Central memory CD4-positive, alpha-beta T cell (primary cell): ENCODE measurements around the gene AUP1.

Experiments
- DNase-seq: peaks from one replicate; pipeline ENCODE4 v3.0.0; 2022

Gene AUP1

DNA sequence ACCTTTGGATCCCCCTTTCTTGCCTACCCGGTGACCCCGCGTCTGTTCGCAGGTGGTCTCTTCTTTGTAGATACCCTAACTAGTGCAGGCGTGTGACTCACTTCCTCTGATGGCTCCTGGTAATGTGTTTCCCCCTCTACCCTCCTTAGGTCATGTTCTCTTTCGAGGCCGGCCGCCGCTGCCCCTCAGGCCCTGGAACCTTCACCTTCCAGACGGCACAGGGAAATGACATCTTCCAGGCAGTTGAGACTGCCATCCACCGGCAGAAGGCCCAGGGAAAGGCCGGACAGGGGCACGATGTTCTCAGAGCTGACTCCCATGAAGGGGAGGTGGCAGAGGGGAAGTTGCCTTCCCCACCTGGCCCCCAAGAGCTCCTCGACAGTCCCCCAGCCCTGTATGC is 26.7 kb upstream of the AUP1 start:
- no peak for DNase-seq

- DNase-seq, result no peak
These were observed 26.2 kb upstream of the AUP1 start for GRCh38 chr2:74555610-74556103.

DNA sequence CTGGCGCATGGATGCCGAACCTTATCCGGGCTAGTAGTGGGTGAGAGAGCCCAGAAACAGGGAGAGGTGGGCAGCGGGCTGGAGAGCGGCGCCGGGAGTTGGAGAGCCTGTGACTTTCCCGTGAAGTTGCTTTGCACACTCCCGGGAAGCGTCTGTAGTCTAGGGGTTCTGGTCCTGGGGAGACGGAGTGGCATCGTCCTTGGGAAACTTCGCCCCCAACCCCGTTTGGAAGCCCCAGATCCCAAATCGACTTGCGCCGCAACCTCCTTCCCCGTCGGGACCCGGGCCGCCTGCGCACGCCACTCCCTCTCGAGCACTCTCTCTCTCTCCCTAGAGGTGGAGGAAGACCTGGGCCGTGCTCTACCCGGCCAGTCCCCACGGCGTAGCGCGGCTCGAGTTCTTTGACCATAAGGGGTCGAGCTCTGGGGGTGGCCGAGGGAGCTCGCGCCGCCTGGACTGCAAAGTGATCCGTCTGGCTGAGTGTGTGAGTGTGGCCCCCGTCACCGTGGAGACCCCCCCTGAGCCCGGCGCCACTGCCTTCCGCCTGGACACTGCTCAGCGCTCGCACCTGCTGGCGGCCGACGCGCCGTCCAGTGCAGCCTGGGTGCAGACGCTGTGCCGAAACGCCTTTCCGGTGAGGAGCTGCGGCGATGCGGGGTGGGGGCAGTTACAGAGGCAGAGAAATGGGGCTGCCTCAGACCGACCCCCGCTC is 25.5 kb upstream of the AUP1 start:
- DNase-seq, result peak; percentile 38

GRCh38 chr2:74553892-74554819 is 24.6 kb upstream of the AUP1 start, which contains the start of the genes DOK1 and LOXL3:
Gene DOK1 (plus strand): TSS chr2:74554720. CDS start chr2:74554755, 35 bp downstream.
Gene LOXL3 (minus strand): TSS chr2:74553942. CDS start chr2:74552634, 1,308 bp downstream.
- peak; percentile 78 for DNase-seq

DNA sequence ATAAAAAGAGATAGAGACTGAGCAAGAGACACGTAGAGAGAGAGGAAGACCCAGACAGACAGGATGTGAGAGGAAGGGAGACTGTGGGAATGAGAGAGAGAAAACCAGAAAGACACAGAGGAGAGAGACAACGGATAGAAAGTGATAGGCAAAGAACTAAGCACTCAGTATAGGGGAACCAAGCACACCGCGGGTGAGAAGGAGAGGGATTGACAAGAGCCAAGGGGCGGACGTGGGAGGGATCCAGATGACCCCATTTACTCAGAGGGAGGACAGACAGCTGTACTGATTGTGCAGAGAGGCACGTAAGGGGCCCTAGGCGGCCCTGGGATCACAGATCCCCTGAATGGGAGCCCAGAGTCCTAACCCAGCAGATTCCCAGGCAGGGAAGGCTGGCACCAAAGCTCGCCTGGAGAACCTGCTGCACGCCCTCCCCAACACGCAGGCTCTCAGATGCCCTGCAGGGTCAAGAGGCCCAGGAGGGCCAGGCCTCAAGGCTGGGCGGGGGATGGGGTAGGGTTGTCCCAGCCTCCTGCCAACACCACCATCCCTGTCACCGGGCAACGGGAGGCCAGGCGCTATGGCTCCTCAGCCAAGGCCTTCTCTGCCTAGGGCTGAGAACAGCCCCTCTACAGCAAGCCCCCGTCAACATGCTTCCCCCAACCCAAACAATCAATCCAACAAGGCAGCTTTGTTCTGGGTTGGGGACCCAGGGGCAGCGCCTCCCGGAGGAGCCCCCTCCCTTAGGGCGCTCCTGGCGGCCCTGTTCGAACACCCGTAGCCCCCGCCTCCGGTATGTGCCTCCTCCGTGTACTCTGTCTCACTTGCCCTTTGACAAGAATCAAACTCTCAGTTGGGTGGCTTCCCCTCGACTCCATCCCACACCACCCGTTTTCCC is 23.7 kb upstream of the AUP1 start:
- no peak for DNase-seq

- no peak for DNase-seq
These were observed 22.7 kb upstream of the AUP1 start for GRCh38 chr2:74551942-74552913.

GRCh38 chr2:74551530-74551929 is 22.0 kb upstream of the AUP1 start:
- DNase-seq, result no peak

DNA sequence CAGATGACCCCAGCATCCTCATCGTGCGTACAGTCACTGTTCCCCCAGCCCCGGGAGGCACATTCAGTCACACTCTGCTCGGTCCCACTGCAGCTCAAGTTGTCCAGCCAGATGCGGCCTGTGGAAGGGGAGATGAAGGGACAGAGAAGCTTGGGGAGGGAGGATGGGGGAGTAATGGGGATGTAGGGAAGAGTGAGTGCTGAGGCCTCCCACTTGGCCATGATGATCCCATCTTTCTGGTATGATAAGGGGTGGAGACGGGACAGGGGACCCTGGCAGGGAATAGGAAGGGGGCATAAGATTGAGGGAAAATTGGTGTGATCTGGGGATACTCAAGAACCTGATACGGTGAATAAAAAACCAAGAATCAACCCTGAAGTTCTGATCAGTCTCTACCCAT is 20.7 kb upstream of the AUP1 start:
- no peak for DNase-seq

GRCh38 chr2:74548900-74549826 is 19.7 kb upstream of the AUP1 start:
- DNase-seq, result no peak

GRCh38 chr2:74548285-74548899 is 18.9 kb upstream of the AUP1 start:
- DNase-seq, result no peak

DNA sequence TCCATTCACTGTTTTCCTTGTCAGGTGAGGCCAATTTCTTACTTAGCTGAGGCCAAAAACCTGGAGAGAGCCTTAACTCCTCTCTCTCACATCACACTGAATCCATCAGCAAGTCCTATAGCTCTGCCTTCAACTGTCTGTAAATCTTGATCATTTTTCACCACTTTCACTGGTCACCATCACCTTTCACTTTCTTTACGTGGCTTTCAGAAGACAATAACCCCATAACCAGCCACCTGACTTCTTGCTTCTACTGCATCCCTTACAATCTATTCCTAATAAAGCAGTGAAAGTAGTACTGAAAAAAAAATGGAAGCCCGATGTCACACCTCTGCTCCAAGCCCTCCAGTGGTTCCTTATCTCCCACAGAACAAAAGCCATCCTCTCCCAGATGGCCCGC is 16.5 kb upstream of the AUP1 start:
- no peak for DNase-seq

DNA sequence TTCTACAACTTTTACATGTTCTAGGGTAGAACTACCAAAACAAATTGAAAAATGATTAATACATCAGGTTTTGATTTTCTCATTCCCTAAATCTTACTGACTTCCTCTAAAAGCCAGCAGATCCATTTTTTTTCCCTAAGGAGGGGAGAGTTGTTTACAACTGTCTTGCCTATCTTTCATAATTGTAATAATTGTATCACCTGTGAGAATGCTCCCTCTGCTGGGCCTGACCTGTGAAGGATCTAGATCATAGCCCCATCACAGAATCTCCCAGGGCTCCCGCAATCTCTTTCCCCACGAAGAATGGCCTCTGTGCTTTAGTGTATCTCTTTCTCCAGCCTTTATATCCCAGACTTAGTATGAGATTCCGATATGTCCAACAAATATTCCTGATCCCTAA is 15.1 kb upstream of the AUP1 start:
- DNase-seq, result no peak

DNA sequence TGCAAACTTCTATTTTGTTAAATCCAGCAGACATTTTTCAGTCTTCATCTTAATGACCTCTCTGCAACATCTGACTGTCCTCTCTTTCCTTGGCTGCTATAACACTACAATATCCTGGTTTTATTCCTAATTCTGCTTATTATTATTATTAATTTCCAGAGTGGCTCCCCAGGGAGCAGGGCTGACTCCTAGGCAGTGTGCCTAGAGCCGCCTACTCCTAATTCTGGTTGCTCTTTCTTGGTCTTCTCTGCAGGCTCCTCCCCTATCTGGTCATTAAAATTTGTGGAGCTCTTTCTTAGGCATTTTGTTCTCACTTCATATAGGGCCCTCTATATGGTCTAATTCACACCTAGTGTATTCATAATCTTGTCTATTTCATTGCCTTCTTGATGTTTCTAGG is 13.5 kb upstream of the AUP1 start:
- no peak for DNase-seq

DNA sequence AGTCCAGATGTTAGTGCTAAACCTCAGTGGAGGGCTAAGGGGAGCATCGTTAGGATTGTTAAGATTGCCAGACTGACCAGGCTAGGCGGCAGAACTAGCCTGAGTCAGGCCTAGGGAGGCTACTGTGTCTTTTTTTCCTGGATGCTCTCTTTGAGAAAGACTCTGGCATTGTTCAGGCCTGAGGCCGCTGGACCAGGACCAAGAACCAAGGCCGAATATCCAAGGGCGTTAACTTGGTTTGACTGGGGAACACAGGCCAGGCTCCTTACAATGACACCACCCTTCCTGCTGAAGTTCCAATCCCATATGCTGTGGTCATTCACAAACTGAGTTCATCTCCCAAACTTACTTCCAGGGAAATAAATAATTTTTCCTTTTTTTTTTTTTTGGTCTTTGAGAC is 10.8 kb upstream of the AUP1 start:
- DNase-seq, result no peak

DNA sequence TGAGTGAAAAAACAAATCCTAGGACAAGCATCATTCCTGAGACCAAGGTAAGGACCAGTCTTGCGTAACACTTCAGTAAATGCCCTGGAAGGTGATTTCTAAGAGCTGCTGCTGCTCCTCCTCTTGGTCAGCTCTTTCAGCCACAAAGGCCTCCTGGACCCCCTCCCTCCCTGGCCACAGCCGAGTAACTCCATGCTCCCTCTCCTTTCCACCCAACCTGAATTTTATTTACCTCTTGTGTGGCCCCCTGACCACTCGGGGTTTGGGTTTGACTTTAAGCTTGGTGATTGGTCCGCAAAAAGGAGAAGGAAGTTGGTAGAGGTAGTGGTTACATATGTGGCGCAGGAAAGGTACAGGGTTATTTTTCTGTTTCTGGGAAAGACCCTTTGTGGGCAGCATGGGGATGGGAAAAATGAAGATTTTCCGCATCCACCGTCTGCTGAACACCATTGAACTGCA is 9.4 kb upstream of the AUP1 start:
- no peak for DNase-seq

DNA sequence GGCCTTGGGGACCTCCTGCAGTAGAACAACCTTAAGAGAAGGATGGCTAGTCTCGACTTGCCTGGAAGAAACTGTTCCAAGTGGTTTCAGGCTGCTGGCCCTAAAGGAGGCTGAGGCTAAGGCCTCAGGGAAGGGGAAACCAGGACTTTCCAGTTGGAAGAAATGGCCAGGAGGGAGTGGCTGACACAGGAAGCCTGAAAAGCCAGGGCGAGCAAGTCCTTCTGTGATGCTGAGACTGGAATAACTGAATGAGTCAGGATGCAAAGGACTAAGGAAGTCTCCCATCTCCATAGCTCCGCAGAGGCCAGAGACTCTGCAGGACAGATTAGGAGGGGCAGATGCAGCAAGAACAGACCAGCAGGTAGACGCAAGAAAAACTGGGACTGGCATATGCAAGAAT is 7.6 kb upstream of the AUP1 start:
- no peak for DNase-seq

- no peak for DNase-seq
These were observed 6.9 kb upstream of the AUP1 start for GRCh38 chr2:74536166-74536950.

DNA sequence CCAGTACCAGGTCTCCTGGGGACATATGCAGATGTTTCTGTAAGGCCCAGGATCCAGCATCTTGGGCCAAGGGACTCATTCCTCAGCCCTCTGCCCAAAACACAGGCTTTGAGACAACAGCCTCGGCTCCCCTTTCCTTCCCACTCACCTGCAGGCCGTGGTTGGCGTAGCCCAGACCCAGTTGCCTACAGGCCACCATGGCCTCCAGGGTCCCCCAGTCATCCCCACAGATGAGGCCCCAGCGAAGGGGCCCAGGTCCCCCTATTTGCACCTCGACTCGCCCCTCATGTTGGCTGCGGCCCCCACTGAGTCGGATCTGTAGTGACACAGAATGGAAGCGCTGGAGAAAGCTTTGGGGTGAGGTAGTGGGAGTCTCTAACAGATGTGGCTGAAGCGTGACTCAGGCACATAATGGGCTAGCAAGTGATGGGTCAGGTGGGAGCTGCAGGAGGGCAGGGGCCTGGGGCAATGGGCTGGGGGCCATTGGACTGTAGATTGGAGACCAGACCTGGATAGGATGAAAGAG is 6.0 kb upstream of the AUP1 start:
- DNase-seq, result no peak

DNA sequence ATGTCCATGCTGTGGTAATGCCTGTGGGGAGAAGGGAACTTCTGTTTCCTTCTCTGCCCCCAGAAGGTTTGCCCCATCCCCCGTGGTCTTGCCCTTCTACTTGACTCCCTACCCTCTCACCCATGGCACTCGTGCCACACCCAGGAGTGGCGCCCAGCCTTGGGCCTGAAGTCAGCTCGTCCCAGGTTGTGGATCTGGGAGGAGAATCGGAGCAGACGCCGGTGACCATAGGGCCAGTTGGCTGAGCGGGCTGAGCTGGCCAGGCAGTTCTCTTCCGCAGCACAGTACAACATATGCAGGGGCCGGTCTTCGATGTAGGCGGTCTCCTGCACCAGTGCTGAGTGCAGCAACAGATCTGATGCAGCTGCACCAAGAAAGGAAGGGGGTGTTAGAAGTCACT is 4.9 kb upstream of the AUP1 start:
- no peak for DNase-seq
